ENCODE results near the gene DPH2. TPM values are rescaled to one million over a fixed set of nuclear protein-coding genes. Genes with fewer than 3 reads are reported as not detected.

The DPH2 gene
- total and polyA plus RNA-seq, 10 of the 15 experiments (the other 5 are each of a cell fraction or from before 2014, with no cell fraction given), result 13.1 to 82.9 (median 52.0) TPM

DNA sequence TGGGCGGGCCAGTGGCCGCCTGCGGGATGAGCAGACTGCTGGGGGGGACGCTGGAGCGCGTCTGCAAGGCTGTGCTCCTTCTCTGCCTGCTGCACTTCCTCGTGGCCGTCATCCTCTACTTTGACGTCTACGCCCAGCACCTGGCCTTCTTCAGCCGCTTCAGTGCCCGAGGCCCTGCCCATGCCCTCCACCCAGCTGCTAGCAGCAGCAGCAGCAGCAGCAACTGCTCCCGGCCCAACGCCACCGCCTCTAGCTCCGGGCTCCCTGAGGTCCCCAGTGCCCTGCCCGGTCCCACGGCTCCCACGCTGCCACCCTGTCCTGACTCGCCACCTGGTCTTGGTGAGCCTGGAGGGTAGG is 11.3 kb downstream of the DPH2 start:
- ChIA-PET CTCF (no interaction called here), SMC1A (ENCODE audit: uncharacterized antibody, unreplicated experiment) (no interaction called here), RAD21 (ENCODE audit: unreplicated experiment) (no interaction called here), POLR2A (no interaction called here)
- WGBS (ENCODE audit: insufficient coverage, insufficient replicate concordance, low lambda C conversion rate, missing lambda C conversion rate), result 87% methylated on average over 17 of the region's 20 CpGs
- Histone ChIP-seq H2AFZ (ENCODE audit: control insufficient read depth, low read depth, low read length) (no peak overlapping the region), H3K27ac (ENCODE audit: control insufficient read depth, insufficient read depth) (no peak overlapping the region), H4K20me1 (ENCODE audit: control insufficient read depth, insufficient read depth) (no peaks in the 10 kb centered on the region), H3K4me3 (no peak overlapping the region; the same call in 1 of the 2 replicates), H3K9me3 (replicated peaks; ENCODE audit: control insufficient read depth, insufficient read depth, low read length) (no peaks in the 10 kb centered on the region), H3K9ac (ENCODE audit: control insufficient read depth, insufficient read depth, low read length) (no peak overlapping the region), H3K27me3 (replicated peaks in 1 of 2; ENCODE audit: control insufficient read depth in 2 of 2, insufficient read depth in 2 of 2, low read length in 1 of 2) (no peaks in the 10 kb centered on the region), H3K79me2 (ENCODE audit: control insufficient read depth, insufficient read depth, low read length) (peaks cover 31% of the 10 kb centered on the region), H3K36me3 (ENCODE audit: control insufficient read depth in 2 of 2, insufficient read depth in 2 of 2, low read length in 1 of 2) (peaks cover 4 to 7% of the 10 kb centered on the region in 2 experiments), H3K4me2 (ENCODE audit: control insufficient read depth, insufficient read depth) (peak overlapping the region; percentile 96; the same call in 1 of the 2 replicates), H3K4me1 (ENCODE audit: control insufficient read depth, insufficient read depth, low read length) (peaks cover 22% of the 10 kb centered on the region)
- intact Hi-C loops (cut with micrococcal nuclease; ENCODE audit: unreplicated experiment), result no loop called here
- no peak for TF ChIP-seq ZNF384 (IDR thresholded peaks at IDR 0.05; ENCODE audit: borderline replicate concordance, low read depth, low read length)
- TF ChIP-seq EGR1 (IDR thresholded peaks at IDR 0.05; ENCODE audit: borderline replicate concordance in 1 of 2, low read depth in 2 of 2, low read length in 2 of 2), result no peak
- no peak for TF ChIP-seq FOS (IDR thresholded peaks at IDR 0.05; ENCODE audit: borderline replicate concordance, extremely low read depth, insufficient read length)
- no peak for TF ChIP-seq POLR2AphosphoS5 (IDR thresholded peaks at IDR 0.05; ENCODE audit: low read length)
- no peak for TF ChIP-seq ATF7 (IDR thresholded peaks at IDR 0.05; ENCODE audit: low read depth)
- ATAC-seq (no peak), DNase-seq (ENCODE audit: low read depth, low spot score) (no peak), FAIRE-seq (no peak)
- in situ Hi-C loops (cut with MboI), result no loop called here
- BruUV-seq (replicated peaks), result no TSS peak

DNA sequence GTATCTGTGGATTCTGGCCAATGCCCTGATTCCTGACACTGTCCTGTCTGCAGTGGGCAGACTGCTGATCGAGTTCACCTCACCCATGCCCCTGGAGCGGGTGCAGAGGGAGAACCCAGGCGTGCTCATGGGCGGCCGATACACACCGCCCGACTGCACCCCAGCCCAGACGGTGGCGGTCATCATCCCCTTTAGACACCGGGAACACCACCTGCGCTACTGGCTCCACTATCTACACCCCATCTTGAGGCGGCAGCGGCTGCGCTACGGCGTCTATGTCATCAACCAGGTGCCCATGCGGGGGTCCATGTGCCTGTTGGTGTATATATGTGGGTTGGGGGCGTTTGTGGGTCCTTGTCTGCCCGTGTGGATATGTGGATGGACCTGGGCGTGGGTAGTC is 11.8 kb downstream of the DPH2 start:
- H3K36me3 ChIP-seq (ENCODE audit: control insufficient read depth in 2 of 2, insufficient read depth in 2 of 2, low read length in 1 of 2), result peaks cover 4 to 5% of the 10 kb centered on the region in 2 experiments
- SMC1A ChIA-PET (ENCODE audit: uncharacterized antibody, unreplicated experiment), result no interaction called here
- no peak overlapping the region for H3K4me3 ChIP-seq
- peaks cover 26% of the 10 kb centered on the region for H3K79me2 ChIP-seq (ENCODE audit: control insufficient read depth, insufficient read depth, low read length)
- no peaks in the 10 kb centered on the region for H3K9me3 ChIP-seq (replicated peaks; ENCODE audit: control insufficient read depth, insufficient read depth, low read length)
- no peak overlapping the region for H3K27ac ChIP-seq (ENCODE audit: control insufficient read depth, insufficient read depth)
- H3K4me1 ChIP-seq (ENCODE audit: control insufficient read depth, insufficient read depth, low read length), result peaks cover 20% of the 10 kb centered on the region
- DNase-seq (ENCODE audit: low read depth, low spot score), result no peak
- CTCF ChIA-PET, result no interaction called here
- in situ Hi-C loops (cut with MboI) (no loop called here), intact Hi-C loops (cut with micrococcal nuclease; ENCODE audit: unreplicated experiment) (no loop called here)
- H3K27me3 ChIP-seq (replicated peaks in 1 of 2; ENCODE audit: control insufficient read depth in 2 of 2, insufficient read depth in 2 of 2, low read length in 1 of 2), result no peaks in the 10 kb centered on the region
- ATAC-seq, result no peak
- RAD21 ChIA-PET (ENCODE audit: unreplicated experiment), result no interaction called here
- no peak overlapping the region for H3K4me2 ChIP-seq (ENCODE audit: control insufficient read depth, insufficient read depth)
- TF ChIP-seq RB1 (IDR thresholded peaks at IDR 0.05; ENCODE audit: borderline replicate concordance), result no peak
- no peak for TF ChIP-seq PAX8 (IDR thresholded peaks at IDR 0.05)
- TF ChIP-seq BHLHE40 (IDR thresholded peaks at IDR 0.05; ENCODE audit: borderline replicate concordance in 1 of 2, low read depth in 2 of 2, low read length in 1 of 2), result no peak
- no peak overlapping the region for H3K9ac ChIP-seq (ENCODE audit: control insufficient read depth, insufficient read depth, low read length)
- FAIRE-seq, result no peak
- POLR2A ChIA-PET, result no interaction called here
- no TSS peak for BruUV-seq (replicated peaks)
- H4K20me1 ChIP-seq (ENCODE audit: control insufficient read depth, insufficient read depth), result no peaks in the 10 kb centered on the region
- H2AFZ ChIP-seq (ENCODE audit: control insufficient read depth, low read depth, low read length), result no peak overlapping the region
- WGBS (ENCODE audit: insufficient coverage, insufficient replicate concordance, low lambda C conversion rate, missing lambda C conversion rate), result 91% methylated on average over 20 of the region's 20 CpGs

Data from GM12878 (cell line).